Nephron (organoid): Measurements from ENCODE around the gene PPM1B.

ENCODE experiments used
- H3K27ac Mint-ChIP-seq, 3 experiments: 2 replicates each; pipeline ENCODE4 v1.8.0; 2020; ENCODE audit warnings: mixed read lengths in 3 of 3, mild to moderate bottlenecking in 2 of 3, moderate library complexity in 1 of 3
- H3K27me3 Mint-ChIP-seq: 2 replicates; pipeline ENCODE4 v1.8.0; 2021; ENCODE audit warnings: low read depth, mild to moderate bottlenecking, moderate library complexity, mixed read lengths
- H3K36me3 Mint-ChIP-seq: 2 replicates; pipeline ENCODE4 v1.8.0; 2020; ENCODE audit warnings: low read depth, mixed read lengths
- H3K4me1 Mint-ChIP-seq: 2 replicates; pipeline ENCODE4 v1.8.0; 2020; ENCODE audit warnings: mixed read lengths
- H3K4me3 Mint-ChIP-seq, 3 experiments: 2 replicates each; pipeline ENCODE4 v1.8.0; 2020; ENCODE audit warnings: mild to moderate bottlenecking in 3 of 3, mixed read lengths in 3 of 3, moderate library complexity in 2 of 3
- H3K9me3 Mint-ChIP-seq: 2 replicates; pipeline ENCODE4 v1.8.0; 2020; ENCODE audit warnings: mixed read lengths
- CTCF ChIP-seq, 3 experiments: fragments of 200-600 bp; sonication (generic); IDR thresholded peaks; one replicate each; pipeline ENCODE4 v1.5.0; 2021; ENCODE audit warnings: antibody characterized with exemption in 3 of 3; ENCODE audit not compliant: unreplicated experiment in 3 of 3

Gene PPM1B

DNA sequence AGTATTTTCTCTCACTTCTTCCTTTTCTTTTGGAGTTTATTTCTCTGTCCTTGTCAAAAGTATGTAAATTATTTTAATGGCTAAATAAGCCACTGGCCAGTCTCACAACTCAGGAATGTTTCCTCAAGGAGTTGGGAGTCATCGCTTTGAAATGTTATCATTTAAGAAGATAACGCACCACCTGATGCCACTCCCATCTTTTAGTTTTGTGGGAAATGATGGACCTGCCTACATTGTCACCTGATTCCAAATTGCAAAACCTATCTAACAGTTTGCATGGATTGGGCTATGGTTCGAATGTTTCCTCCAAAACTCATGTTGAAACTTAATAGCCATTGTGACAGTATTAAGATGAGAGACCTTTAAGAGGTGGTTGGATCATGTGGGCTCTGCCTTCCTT lies 32.4 kb upstream of the PPM1B start:
- Mint-ChIP-seq H3K36me3 (no peaks in the 10 kb centered on the region), H3K4me1 (no peaks in the 10 kb centered on the region), H3K4me3 (no peak overlapping the region)

DNA sequence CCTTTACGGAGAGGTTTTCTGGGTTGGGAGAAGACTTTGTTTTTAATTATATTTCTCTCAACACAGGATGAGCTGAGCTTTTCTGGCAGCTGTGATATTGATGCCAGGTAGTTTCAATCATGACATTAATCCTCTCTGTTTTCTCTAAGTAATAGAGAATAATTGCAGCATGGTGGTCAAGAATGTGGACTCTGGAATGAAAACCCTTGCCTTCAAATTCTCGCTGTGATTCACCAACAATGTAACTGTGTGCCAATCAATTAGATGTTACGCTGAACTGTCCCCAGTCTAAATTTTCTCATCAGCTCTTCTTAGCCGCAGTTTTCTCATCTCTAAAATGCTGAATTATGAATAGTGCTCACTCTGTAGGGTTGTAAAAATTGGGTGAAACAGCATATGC lies 31.6 kb upstream of the PPM1B start:
- Mint-ChIP-seq H3K9me3 (peaks cover 10% of the 10 kb centered on the region), H3K27me3 (no peaks in the 10 kb centered on the region), H3K36me3 (no peaks in the 10 kb centered on the region), H3K27ac (no peak overlapping the region), H3K4me1 (no peaks in the 10 kb centered on the region), H3K4me3 (no peak overlapping the region)
- TF ChIP-seq CTCF (IDR thresholded peaks at IDR 0.05; ENCODE audit: unreplicated experiment in 3 of 3): no peak

More for the DNA sequence above, 32.4 kb upstream of the PPM1B start:
- Mint-ChIP-seq H3K27me3 (no peaks in the 10 kb centered on the region), H3K9me3 (peaks cover 12% of the 10 kb centered on the region), H3K27ac (no peak overlapping the region)
- no peak for TF ChIP-seq CTCF (IDR thresholded peaks at IDR 0.05; ENCODE audit: unreplicated experiment in 3 of 3)

GRCh38 chr2:44137872-44138551 lies 30.7 kb upstream of the PPM1B start:
- no peaks in the 10 kb centered on the region for H3K36me3 Mint-ChIP-seq
- no peak overlapping the region for H3K4me3 Mint-ChIP-seq
- no peak for TF ChIP-seq CTCF (IDR thresholded peaks at IDR 0.05; ENCODE audit: unreplicated experiment in 3 of 3)
- no peaks in the 10 kb centered on the region for H3K4me1 Mint-ChIP-seq
- H3K27me3 Mint-ChIP-seq: no peaks in the 10 kb centered on the region
- peaks cover 7% of the 10 kb centered on the region for H3K9me3 Mint-ChIP-seq
- H3K27ac Mint-ChIP-seq: no peak overlapping the region

GRCh38 chr2:44139741-44140140 lies 28.9 kb upstream of the PPM1B start:
- Mint-ChIP-seq H3K4me1 (no peaks in the 10 kb centered on the region), H3K4me3 (no peak overlapping the region), H3K9me3 (no peaks in the 10 kb centered on the region), H3K27me3 (no peaks in the 10 kb centered on the region), H3K36me3 (no peaks in the 10 kb centered on the region), H3K27ac (no peak overlapping the region)
- TF ChIP-seq CTCF (IDR thresholded peaks at IDR 0.05; ENCODE audit: unreplicated experiment in 3 of 3): no peak

DNA sequence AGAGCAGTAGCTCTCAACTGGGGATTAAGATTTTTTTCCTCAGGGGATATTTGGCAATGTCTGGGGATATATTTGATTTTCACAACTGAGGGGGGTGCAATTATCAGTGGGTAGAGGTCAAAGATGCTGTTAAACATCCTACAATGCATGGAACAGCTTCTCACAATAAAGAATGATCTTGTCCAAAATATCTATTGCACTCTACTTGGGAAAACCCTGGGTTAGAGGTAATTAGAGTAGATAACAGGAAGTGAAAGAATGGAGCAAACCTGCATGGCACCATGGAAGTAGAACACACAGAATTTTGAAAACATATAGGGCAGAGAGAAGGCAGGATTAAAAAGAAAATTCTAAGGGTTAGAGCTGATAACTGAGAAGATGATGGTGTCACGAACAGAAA lies 26.4 kb upstream of the PPM1B start:
- no peak overlapping the region for H3K4me3 Mint-ChIP-seq
- TF ChIP-seq CTCF (IDR thresholded peaks at IDR 0.05; ENCODE audit: unreplicated experiment in 3 of 3): no peak
- H3K27me3 Mint-ChIP-seq: no peaks in the 10 kb centered on the region
- H3K4me1 Mint-ChIP-seq: no peaks in the 10 kb centered on the region
- H3K9me3 Mint-ChIP-seq: no peaks in the 10 kb centered on the region
- no peak overlapping the region for H3K27ac Mint-ChIP-seq
- no peaks in the 10 kb centered on the region for H3K36me3 Mint-ChIP-seq

DNA sequence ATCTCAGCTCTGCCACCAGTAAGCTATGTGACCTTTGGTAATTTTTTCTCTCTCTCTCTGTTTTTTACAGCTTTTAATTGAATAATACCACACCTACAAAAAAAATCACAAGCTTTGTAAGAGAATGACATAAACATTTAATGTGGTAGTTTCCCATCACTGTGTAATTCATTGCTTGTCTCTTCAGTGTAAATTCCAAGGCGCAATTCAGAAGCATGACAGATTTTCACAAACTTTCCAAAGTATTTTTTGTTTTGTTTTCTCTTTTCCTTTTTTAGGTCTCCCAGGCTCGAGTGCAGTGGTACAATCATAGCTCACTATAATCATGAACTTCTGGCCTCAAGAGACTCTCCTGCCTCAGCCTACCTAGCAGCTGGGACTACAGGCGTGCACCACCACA lies 25.0 kb upstream of the PPM1B start:
- Mint-ChIP-seq H3K27me3 (no peaks in the 10 kb centered on the region), H3K4me1 (no peaks in the 10 kb centered on the region), H3K27ac (no peak overlapping the region), H3K36me3 (no peaks in the 10 kb centered on the region), H3K4me3 (no peak overlapping the region), H3K9me3 (no peaks in the 10 kb centered on the region)
- no peak for TF ChIP-seq CTCF (IDR thresholded peaks at IDR 0.05; ENCODE audit: unreplicated experiment in 3 of 3)
